K562 (cell line): ENCODE data around the gene TYMP. TPM values are rescaled to one million over a fixed set of nuclear protein-coding genes. Genes with fewer than 3 reads are reported as not detected.

Experiments
- NEUROD1 ChIP-seq: fragments of 150-350 bp; IDR thresholded peaks from 2 replicates; pipeline ENCODE4 v1.6.1; 2014; ENCODE audit warnings: borderline replicate concordance, low read length, low read depth; ENCODE audit not compliant: partially characterized antibody
- NR2C2 ChIP-seq, 2 experiments: fragments of 200-800 bp in 1 of 2; sonication (Bioruptor generic) in 1 of 2; sonication (generic) in 1 of 2; formaldehyde crosslinking in 1 of 2; IDR thresholded peaks; 2 replicates each; pipeline versions ENCODE4 v1.6.1 to v1.8.0; 2016 to 2022; ENCODE audit warnings: mild to moderate bottlenecking in 1 of 2, missing compliant biosample characterization in 1 of 2, missing genetic modification characterization in 1 of 2, missing genetic modification reagents in 1 of 2
- polyA plus RNA-seq, 8 experiments: library from polyadenylated mRNA; depleted of rRNA in 4 of 8; stranded (reverse) in 5 of 8; unstranded in 3 of 8; fragments of >200 nt; fragmentation: Nextera tagmentation in 2 of 8; fragmentation: Illumina TruSeq in 1 of 8; extraction: Ambion mirVana in 2 of 8; extraction: Trizol in 1 of 8; gene quantifications; 2 replicates each; pipeline versions ENCODE4 v1.2.1 to v1.2.3, GENCODE V29; 2011 to 2014; ENCODE audit warnings: inconsistent platforms in 1 of 8, missing spikeins in 1 of 8
- total RNA-seq, 7 experiments: library from RNA; depleted of rRNA in 6 of 7; stranded (reverse); fragments of >200 nt in 6 of 7; fragmentation: Illumina TruSeq in 2 of 7; extraction: Trizol in 2 of 7; gene quantifications; 2 replicates each; pipeline versions ENCODE4 v1.2.1 to v1.2.3, GENCODE V29; 2011 to 2021; ENCODE audit warnings: low replicate concordance in 1 of 7
- TF ChIP-seq, protein P1 (sequence below), 2 experiments: fragments of 450-650 bp; formaldehyde crosslinking in 1 of 2; IDR thresholded peaks; 2 replicates each; pipeline versions ENCODE4 v1.4.0 to v1.6.1; 2014 to 2020; ENCODE audit warnings: mild to moderate bottlenecking in 2 of 2, borderline replicate concordance in 1 of 2, low read depth in 1 of 2
- TF ChIP-seq, protein P2 (sequence below), 2 experiments: fragments of 150-350 bp in 1 of 2; IDR thresholded peaks; 2 replicates each; pipeline ENCODE4 v1.6.1; 2012 to 2016; ENCODE audit warnings: low read depth in 2 of 2, low read length in 2 of 2, mild to moderate bottlenecking in 1 of 2, moderate library complexity in 1 of 2
- TF ChIP-seq, protein P3 (sequence below): fragments of 200-800 bp; sonication (Bioruptor generic); IDR thresholded peaks from 2 replicates; pipeline ENCODE4 v1.6.1; 2016; ENCODE audit warnings: missing genetic modification characterization, missing compliant biosample characterization

Gene TYMP
- total and polyA plus RNA-seq, 9 of the 15 experiments (the other 6 are each of a cell fraction or from before 2014, with no cell fraction given) = 0.03 to 4.0 (median 2.4) TPM; not detected in 4

DNA sequence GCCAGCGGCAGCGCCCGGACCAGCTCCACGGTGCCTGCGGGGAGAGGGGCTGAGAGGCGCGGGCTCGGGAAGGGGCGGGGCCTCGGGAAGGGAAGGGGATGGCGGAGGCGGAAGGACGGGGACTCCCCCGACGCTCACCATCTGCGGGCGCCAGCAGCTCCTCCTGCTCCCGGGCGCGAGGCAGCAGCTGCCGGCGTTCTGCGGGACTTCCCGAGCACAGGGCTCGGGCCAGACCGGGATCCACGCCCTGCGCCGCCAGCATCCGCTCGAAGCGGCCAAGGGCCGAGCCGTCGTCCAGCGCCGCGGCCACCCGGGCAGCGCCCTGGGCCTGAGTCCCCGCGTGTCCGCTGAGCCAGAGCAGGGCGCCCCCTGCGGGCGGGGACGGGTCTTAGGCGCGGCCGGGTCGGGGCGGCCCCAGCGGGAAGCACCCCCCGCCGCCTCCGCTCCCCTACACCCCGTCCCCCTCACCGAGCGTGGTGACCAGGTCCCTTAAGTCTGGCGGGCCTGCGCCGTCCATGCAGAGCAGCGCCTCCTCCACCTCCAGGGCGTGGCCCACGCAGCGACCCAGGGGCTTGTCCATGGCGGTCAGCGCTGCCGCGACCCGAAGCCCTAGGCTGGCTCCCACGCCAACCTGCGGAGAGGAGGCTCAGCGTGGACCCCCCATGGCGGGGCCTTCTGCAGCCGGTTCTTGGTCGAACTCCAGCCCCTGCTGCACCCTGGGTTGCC, 3.5 kb downstream of the TYMP start (continued):
- TF ChIP-seq, protein P1, sequence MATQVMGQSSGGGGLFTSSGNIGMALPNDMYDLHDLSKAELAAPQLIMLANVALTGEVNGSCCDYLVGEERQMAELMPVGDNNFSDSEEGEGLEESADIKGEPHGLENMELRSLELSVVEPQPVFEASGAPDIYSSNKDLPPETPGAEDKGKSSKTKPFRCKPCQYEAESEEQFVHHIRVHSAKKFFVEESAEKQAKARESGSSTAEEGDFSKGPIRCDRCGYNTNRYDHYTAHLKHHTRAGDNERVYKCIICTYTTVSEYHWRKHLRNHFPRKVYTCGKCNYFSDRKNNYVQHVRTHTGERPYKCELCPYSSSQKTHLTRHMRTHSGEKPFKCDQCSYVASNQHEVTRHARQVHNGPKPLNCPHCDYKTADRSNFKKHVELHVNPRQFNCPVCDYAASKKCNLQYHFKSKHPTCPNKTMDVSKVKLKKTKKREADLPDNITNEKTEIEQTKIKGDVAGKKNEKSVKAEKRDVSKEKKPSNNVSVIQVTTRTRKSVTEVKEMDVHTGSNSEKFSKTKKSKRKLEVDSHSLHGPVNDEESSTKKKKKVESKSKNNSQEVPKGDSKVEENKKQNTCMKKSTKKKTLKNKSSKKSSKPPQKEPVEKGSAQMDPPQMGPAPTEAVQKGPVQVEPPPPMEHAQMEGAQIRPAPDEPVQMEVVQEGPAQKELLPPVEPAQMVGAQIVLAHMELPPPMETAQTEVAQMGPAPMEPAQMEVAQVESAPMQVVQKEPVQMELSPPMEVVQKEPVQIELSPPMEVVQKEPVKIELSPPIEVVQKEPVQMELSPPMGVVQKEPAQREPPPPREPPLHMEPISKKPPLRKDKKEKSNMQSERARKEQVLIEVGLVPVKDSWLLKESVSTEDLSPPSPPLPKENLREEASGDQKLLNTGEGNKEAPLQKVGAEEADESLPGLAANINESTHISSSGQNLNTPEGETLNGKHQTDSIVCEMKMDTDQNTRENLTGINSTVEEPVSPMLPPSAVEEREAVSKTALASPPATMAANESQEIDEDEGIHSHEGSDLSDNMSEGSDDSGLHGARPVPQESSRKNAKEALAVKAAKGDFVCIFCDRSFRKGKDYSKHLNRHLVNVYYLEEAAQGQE (IDR thresholded peaks at IDR 0.05; ENCODE audit: borderline replicate concordance) = peak; percentile 41; the same call in 1 of the 2 replicates
- TF ChIP-seq, protein P1 (CRISPR knock-in tag; IDR thresholded peaks at IDR 0.05; ENCODE audit: low read depth) = no peak
- TF ChIP-seq, protein P2, sequence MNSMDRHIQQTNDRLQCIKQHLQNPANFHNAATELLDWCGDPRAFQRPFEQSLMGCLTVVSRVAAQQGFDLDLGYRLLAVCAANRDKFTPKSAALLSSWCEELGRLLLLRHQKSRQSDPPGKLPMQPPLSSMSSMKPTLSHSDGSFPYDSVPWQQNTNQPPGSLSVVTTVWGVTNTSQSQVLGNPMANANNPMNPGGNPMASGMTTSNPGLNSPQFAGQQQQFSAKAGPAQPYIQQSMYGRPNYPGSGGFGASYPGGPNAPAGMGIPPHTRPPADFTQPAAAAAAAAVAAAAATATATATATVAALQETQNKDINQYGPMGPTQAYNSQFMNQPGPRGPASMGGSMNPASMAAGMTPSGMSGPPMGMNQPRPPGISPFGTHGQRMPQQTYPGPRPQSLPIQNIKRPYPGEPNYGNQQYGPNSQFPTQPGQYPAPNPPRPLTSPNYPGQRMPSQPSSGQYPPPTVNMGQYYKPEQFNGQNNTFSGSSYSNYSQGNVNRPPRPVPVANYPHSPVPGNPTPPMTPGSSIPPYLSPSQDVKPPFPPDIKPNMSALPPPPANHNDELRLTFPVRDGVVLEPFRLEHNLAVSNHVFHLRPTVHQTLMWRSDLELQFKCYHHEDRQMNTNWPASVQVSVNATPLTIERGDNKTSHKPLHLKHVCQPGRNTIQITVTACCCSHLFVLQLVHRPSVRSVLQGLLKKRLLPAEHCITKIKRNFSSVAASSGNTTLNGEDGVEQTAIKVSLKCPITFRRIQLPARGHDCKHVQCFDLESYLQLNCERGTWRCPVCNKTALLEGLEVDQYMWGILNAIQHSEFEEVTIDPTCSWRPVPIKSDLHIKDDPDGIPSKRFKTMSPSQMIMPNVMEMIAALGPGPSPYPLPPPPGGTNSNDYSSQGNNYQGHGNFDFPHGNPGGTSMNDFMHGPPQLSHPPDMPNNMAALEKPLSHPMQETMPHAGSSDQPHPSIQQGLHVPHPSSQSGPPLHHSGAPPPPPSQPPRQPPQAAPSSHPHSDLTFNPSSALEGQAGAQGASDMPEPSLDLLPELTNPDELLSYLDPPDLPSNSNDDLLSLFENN (IDR thresholded peaks at IDR 0.05; ENCODE audit: low read depth in 2 of 2, low read length in 2 of 2) = no peak
- TF ChIP-seq NEUROD1 (peak; percentile 12), NR2C2 (CRISPR knock-in tag; IDR thresholded peaks at IDR 0.05) (no peak), NR2C2 (tag; IDR thresholded peaks at IDR 0.05) (peak; percentile 66)
- TF ChIP-seq, protein P3, sequence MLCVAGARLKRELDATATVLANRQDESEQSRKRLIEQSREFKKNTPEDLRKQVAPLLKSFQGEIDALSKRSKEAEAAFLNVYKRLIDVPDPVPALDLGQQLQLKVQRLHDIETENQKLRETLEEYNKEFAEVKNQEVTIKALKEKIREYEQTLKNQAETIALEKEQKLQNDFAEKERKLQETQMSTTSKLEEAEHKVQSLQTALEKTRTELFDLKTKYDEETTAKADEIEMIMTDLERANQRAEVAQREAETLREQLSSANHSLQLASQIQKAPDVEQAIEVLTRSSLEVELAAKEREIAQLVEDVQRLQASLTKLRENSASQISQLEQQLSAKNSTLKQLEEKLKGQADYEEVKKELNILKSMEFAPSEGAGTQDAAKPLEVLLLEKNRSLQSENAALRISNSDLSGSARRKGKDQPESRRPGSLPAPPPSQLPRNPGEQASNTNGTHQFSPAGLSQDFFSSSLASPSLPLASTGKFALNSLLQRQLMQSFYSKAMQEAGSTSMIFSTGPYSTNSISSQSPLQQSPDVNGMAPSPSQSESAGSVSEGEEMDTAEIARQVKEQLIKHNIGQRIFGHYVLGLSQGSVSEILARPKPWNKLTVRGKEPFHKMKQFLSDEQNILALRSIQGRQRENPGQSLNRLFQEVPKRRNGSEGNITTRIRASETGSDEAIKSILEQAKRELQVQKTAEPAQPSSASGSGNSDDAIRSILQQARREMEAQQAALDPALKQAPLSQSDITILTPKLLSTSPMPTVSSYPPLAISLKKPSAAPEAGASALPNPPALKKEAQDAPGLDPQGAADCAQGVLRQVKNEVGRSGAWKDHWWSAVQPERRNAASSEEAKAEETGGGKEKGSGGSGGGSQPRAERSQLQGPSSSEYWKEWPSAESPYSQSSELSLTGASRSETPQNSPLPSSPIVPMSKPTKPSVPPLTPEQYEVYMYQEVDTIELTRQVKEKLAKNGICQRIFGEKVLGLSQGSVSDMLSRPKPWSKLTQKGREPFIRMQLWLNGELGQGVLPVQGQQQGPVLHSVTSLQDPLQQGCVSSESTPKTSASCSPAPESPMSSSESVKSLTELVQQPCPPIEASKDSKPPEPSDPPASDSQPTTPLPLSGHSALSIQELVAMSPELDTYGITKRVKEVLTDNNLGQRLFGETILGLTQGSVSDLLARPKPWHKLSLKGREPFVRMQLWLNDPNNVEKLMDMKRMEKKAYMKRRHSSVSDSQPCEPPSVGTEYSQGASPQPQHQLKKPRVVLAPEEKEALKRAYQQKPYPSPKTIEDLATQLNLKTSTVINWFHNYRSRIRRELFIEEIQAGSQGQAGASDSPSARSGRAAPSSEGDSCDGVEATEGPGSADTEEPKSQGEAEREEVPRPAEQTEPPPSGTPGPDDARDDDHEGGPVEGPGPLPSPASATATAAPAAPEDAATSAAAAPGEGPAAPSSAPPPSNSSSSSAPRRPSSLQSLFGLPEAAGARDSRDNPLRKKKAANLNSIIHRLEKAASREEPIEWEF (CRISPR knock-in tag) = no peak
